SU-DHL-6 (cell line): ENCODE data around the gene FAM107B.

Experiments used
- H2AFZ ChIP-seq: fragments of 200-600 bp; sonication (generic); 2 replicates; pipeline ENCODE4 v1.6.1; 2014; ENCODE audit warnings: low read depth, mild to moderate bottlenecking, moderate library complexity, mixed read lengths, antibody characterized with exemption, low read length; ENCODE audit not compliant: severe bottlenecking
- H3F3A ChIP-seq: fragments of 200-600 bp; shearing (Covaris generic); 2 replicates; pipeline ENCODE4 v1.6.0; 2016; ENCODE audit warnings: antibody characterized with exemption, mild to moderate bottlenecking; ENCODE audit not compliant: insufficient read depth
- H3K27ac ChIP-seq: fragments of 200-600 bp; sonication (generic); 2 replicates; pipeline ENCODE4 v1.5.1; 2016; ENCODE audit warnings: low read depth, mild to moderate bottlenecking, low read length, moderate library complexity, mixed read lengths
- H3K27me3 ChIP-seq: fragments of 200-600 bp; sonication (generic), shearing (Covaris generic); 2 replicates; pipeline ENCODE4 v1.6.0; 2014; ENCODE audit warnings: mild to moderate bottlenecking, low read length
- H3K36me3 ChIP-seq: fragments of 200-600 bp; sonication (generic); 2 replicates; pipeline ENCODE4 v1.6.1; 2014; ENCODE audit warnings: mild to moderate bottlenecking, low read length, mixed read lengths
- H3K4me2 ChIP-seq: fragments of 300-600, 200-600 bp; shearing (Covaris generic), sonication (generic); 2 replicates; pipeline ENCODE4 v1.6.0; 2014; ENCODE audit warnings: low read length, low read depth, mild to moderate bottlenecking; ENCODE audit not compliant: poor library complexity, severe bottlenecking
- H3K4me3 ChIP-seq: fragments of 200-600 bp; sonication (generic); 2 replicates; pipeline ENCODE4 v1.5.1; 2014; ENCODE audit warnings: antibody characterized with exemption, low read length, mild to moderate bottlenecking, mixed read lengths; ENCODE audit not compliant: insufficient read depth, poor library complexity, severe bottlenecking
- H3K79me2 ChIP-seq: fragments of 200-600 bp; sonication (generic); 2 replicates; pipeline ENCODE4 v1.6.1; 2014; ENCODE audit warnings: mild to moderate bottlenecking, low read length, moderate library complexity; ENCODE audit not compliant: insufficient read depth
- H3K9ac ChIP-seq: fragments of 200-600 bp; sonication (generic); 2 replicates; pipeline ENCODE4 v1.7.0; 2014; ENCODE audit warnings: mild to moderate bottlenecking, low read length
- H3K9me2 ChIP-seq: fragments of 200-600 bp; sonication (generic); replicated peaks from 2 replicates; pipeline ENCODE4 v1.6.1; 2014; ENCODE audit warnings: low read length; ENCODE audit not compliant: insufficient read depth
- H3K9me3 ChIP-seq: fragments of 200-600 bp; sonication (generic); 2 replicates; pipeline ENCODE4 v1.6.1; 2014; ENCODE audit warnings: low read length, mixed read lengths; ENCODE audit not compliant: insufficient read depth
- H4K20me1 ChIP-seq: fragments of 200-600 bp; sonication (generic); 2 replicates; pipeline ENCODE4 v1.6.1; 2014; ENCODE audit warnings: low read depth, mild to moderate bottlenecking, antibody characterized with exemption, low read length, moderate library complexity, mixed read lengths
- CTCF ChIP-seq: fragments of 200-600 bp; sonication (generic); IDR thresholded peaks from one replicate; pipeline ENCODE4 v1.5.1; 2017; ENCODE audit warnings: antibody characterized with exemption, mild to moderate bottlenecking, low read length, moderate library complexity; ENCODE audit not compliant: insufficient read depth, poor library complexity, severe bottlenecking
- EZH2phosphoT487 ChIP-seq: fragments of 200-600 bp; sonication (generic), shearing (Covaris generic); conservative IDR thresholded peaks from 2 replicates; pipeline ENCODE4 v1.6.1; 2018; ENCODE audit warnings: mild to moderate bottlenecking, antibody characterized with exemption, low read length, moderate library complexity, mixed read lengths

FAM107B gene

GRCh38 chr10:14481752-14482151, 292.9 kb downstream of the FAM107B start:
- Histone ChIP-seq H3K9ac (no peak overlapping the region), H4K20me1 (no peaks in the 10 kb centered on the region), H3K27me3 (no peaks in the 10 kb centered on the region), H3F3A (no peaks in the 10 kb centered on the region), H3K79me2 (no peaks in the 10 kb centered on the region), H3K36me3 (no peaks in the 10 kb centered on the region), H3K4me2 (no peak overlapping the region), H3K27ac (no peak overlapping the region), H3K9me2 (no peaks in the 10 kb centered on the region), H2AFZ (no peak overlapping the region), H3K9me3 (no peaks in the 10 kb centered on the region), H3K4me3 (no peak overlapping the region)
- TF ChIP-seq CTCF (no peak), EZH2phosphoT487 (no peak)

GRCh38 chr10:14481014-14481413, 293.7 kb downstream of the FAM107B start:
- H3K9me2 ChIP-seq = no peaks in the 10 kb centered on the region
- no peaks in the 10 kb centered on the region for H4K20me1 ChIP-seq
- H3K79me2 ChIP-seq = no peaks in the 10 kb centered on the region
- no peak overlapping the region for H3K27ac ChIP-seq
- H3K4me2 ChIP-seq = no peak overlapping the region
- H3K4me3 ChIP-seq = no peak overlapping the region
- no peak overlapping the region for H3K9ac ChIP-seq
- TF ChIP-seq EZH2phosphoT487 (no peak), CTCF (no peak)
- H3F3A ChIP-seq = no peaks in the 10 kb centered on the region
- no peak overlapping the region for H2AFZ ChIP-seq
- H3K27me3 ChIP-seq = no peaks in the 10 kb centered on the region
- no peaks in the 10 kb centered on the region for H3K9me3 ChIP-seq
- H3K36me3 ChIP-seq = no peaks in the 10 kb centered on the region

- no peaks in the 10 kb centered on the region for H3F3A ChIP-seq
- no peak overlapping the region for H3K4me3 ChIP-seq
- H4K20me1 ChIP-seq = no peaks in the 10 kb centered on the region
- no peaks in the 10 kb centered on the region for H3K9me3 ChIP-seq
- no peak overlapping the region for H3K27ac ChIP-seq
- H3K36me3 ChIP-seq = no peaks in the 10 kb centered on the region
- H2AFZ ChIP-seq = no peak overlapping the region
- no peak for TF ChIP-seq EZH2phosphoT487
- no peak for TF ChIP-seq CTCF
- H3K9me2 ChIP-seq = no peaks in the 10 kb centered on the region
- no peak overlapping the region for H3K9ac ChIP-seq
- no peak overlapping the region for H3K4me2 ChIP-seq
- H3K27me3 ChIP-seq = no peaks in the 10 kb centered on the region
- no peaks in the 10 kb centered on the region for H3K79me2 ChIP-seq
Observed at GRCh38 chr10:14478604-14479003, 296.1 kb downstream of the FAM107B start.
